GM12891 (cell line): ENCODE results near the gene FNDC3B.

ENCODE experiments used
- POLR2A ChIP-seq: IDR thresholded peaks from 2 replicates; pipeline ENCODE4 v1.6.1; 2011; ENCODE audit warnings: low read depth, low read length, control low read depth
- POLR2AphosphoS5 ChIP-seq: IDR thresholded peaks from 2 replicates; pipeline ENCODE4 v1.6.1; 2011; ENCODE audit warnings: low read depth, low read length, control low read depth
- POU2F2 ChIP-seq: IDR thresholded peaks from 2 replicates; pipeline ENCODE4 v1.6.1; 2011; ENCODE audit warnings: low read depth, mild to moderate bottlenecking, control low read depth, low read length, moderate library complexity
- SPI1 ChIP-seq: IDR thresholded peaks from 2 replicates; pipeline ENCODE4 v1.6.1; 2011; ENCODE audit warnings: low read depth, low read length, control low read depth
- TAF1 ChIP-seq: IDR thresholded peaks from 2 replicates; pipeline ENCODE4 v1.6.1; 2011; ENCODE audit warnings: low read depth, low read length, control low read depth

GRCh38 chr3:172236771-172237742 is 197.7 kb downstream of the FNDC3B start:
- TF ChIP-seq SPI1 = no peak
- no peak for TF ChIP-seq POLR2A
- TF ChIP-seq POLR2AphosphoS5 = no peak
- no peak for TF ChIP-seq TAF1
- no peak for TF ChIP-seq POU2F2
